K562 (cell line): ENCODE data around the gene MORF4L1. TPM values are rescaled to one million over a fixed set of nuclear protein-coding genes. Genes with fewer than 3 reads are reported as not detected.
A peak's percentile ranks its signal among the peaks of the same experiment; 100 is the strongest.
"Not testable (repeated sequence)": the region's sequence is repeated elsewhere in the genome, so short reads cannot be mapped to it uniquely, and the experiment has no call there.

Experiments
- ATAC-seq: fragments of 200-7000 bp; cut with Tn5 transposase; 3 replicates; pipeline ENCODE4 v1.9.1; 2020; ENCODE audit warnings: moderate library complexity
- BruUV-seq: library from RNA; stranded (reverse); fragments of 400-500 nt; replicated peaks from 2 replicates; lab custom pipeline; 2021; lab: Mats Ljungman, UMichigan
- CTCF ChIA-PET: fragments of 300-600 bp; formaldehyde crosslinking; extraction: SDS; loops from one replicate; lab custom pipeline; 2021; ENCODE audit warnings: low intra/inter-chr PET ratio; lab: Yijun Ruan, JAX
- POLR2A ChIA-PET: fragments of 300-600, 350-650 bp; sonication (Branson Sonifier 250); formaldehyde crosslinking; extraction: SDS; loops from one replicate; lab custom pipeline; 2021; ENCODE audit warnings: antibody characterized with exemption, inconsistent platforms; lab: Yijun Ruan, JAX
- DNase-seq, 4 experiments: peaks; one replicate each; pipeline versions ENCODE4 v3.0.0 to v3.0.0-alpha.2; 2011 to 2018; ENCODE audit warnings: low spot score in 3 of 4, mixed read lengths in 3 of 4; ENCODE audit errors: extremely low read depth in 1 of 4
- FAIRE-seq: peaks from 2 replicates; lab custom pipeline; 2011; peaks lifted over from hg19 to GRCh38; lab: Jason Lieb, UNC
- H2AFZ ChIP-seq: 2 replicates; pipeline ENCODE4 v1.6.0; 2011; ENCODE audit warnings: low read depth, low read length, control low read depth, inconsistent platforms
- H3K27ac ChIP-seq: fragments of 200-600 bp; 3 replicates; pipeline ENCODE4 v1.8.0; 2011; ENCODE audit warnings: low read depth, mild to moderate bottlenecking, control low read depth, inconsistent platforms, low read length, moderate library complexity, mixed read lengths; ENCODE audit errors: extremely low read depth
- H3K27me3 ChIP-seq, 2 experiments: fragments of 300-600 bp in 1 of 2; 2 replicates in 1 of 2; 3 replicates in 1 of 2; pipeline versions ENCODE4 v1.6.0 to v1.8.0; 2011; ENCODE audit warnings: inconsistent platforms in 2 of 2, low read length in 2 of 2, mild to moderate bottlenecking in 1 of 2, mixed read lengths in 1 of 2, moderate library complexity in 1 of 2; ENCODE audit not compliant: control insufficient read depth in 2 of 2, insufficient read depth in 2 of 2
- H3K36me3 ChIP-seq: fragments of 300-600 bp; 3 replicates; pipeline ENCODE4 v1.8.0; 2011; ENCODE audit warnings: mild to moderate bottlenecking, low read length, inconsistent platforms; ENCODE audit not compliant: control insufficient read depth, insufficient read depth
- H3K4me1 ChIP-seq, 2 experiments: fragments of 200-600 bp in 1 of 2; replicated peaks in 1 of 2; 2 replicates in 1 of 2; 3 replicates in 1 of 2; pipeline versions ENCODE4 v1.5.1 to v1.8.0; 2011; ENCODE audit warnings: inconsistent platforms in 2 of 2, low read length in 2 of 2, mild to moderate bottlenecking in 1 of 2, mixed read lengths in 1 of 2, moderate library complexity in 1 of 2; ENCODE audit not compliant: control insufficient read depth in 2 of 2, insufficient read depth in 2 of 2
- H3K4me2 ChIP-seq: 2 replicates; pipeline ENCODE4 v1.6.1; 2011; ENCODE audit warnings: low read length, control low read depth, inconsistent platforms, mixed read lengths; ENCODE audit not compliant: insufficient read depth
- H3K4me3 ChIP-seq: fragments of 200-600 bp; sonication (generic), shearing (Covaris generic); 2 replicates; pipeline ENCODE4 v1.5.1; 2016; ENCODE audit warnings: control low read depth, inconsistent platforms
- H3K79me2 ChIP-seq: fragments of 200-600 bp; 3 replicates; pipeline ENCODE4 v1.8.0; 2011; ENCODE audit warnings: low read length, inconsistent platforms; ENCODE audit not compliant: control insufficient read depth, insufficient read depth
- H3K9ac ChIP-seq, 2 experiments: 2 replicates each; pipeline versions ENCODE4 v1.6.0 to v1.6.1; 2011; ENCODE audit warnings: low read depth in 2 of 2, low read length in 2 of 2, control low read depth in 1 of 2, inconsistent platforms in 1 of 2, mild to moderate bottlenecking in 1 of 2, mixed read lengths in 1 of 2; ENCODE audit not compliant: insufficient read depth in 1 of 2
- H3K9me1 ChIP-seq: one replicate; pipeline ENCODE4 v1.6.0; 2011; ENCODE audit warnings: inconsistent platforms, mild to moderate bottlenecking, low read length, moderate library complexity; ENCODE audit not compliant: control insufficient read depth, insufficient read depth
- H3K9me3 ChIP-seq: replicated peaks from 2 replicates; pipeline ENCODE4 v1.5.1; 2011; ENCODE audit warnings: low read depth, low read length, inconsistent platforms; ENCODE audit not compliant: control insufficient read depth, insufficient read depth
- H4K20me1 ChIP-seq: replicated peaks from 2 replicates; pipeline ENCODE4 v1.6.1; 2011; ENCODE audit warnings: low read length, inconsistent platforms, mixed read lengths; ENCODE audit not compliant: control insufficient read depth, insufficient read depth
- NFYB ChIP-seq: IDR thresholded peaks from 2 replicates; pipeline ENCODE4 v1.6.1; 2011; ENCODE audit warnings: mild to moderate bottlenecking, moderate library complexity; ENCODE audit not compliant: insufficient read length; ENCODE audit errors: extremely low read depth
- ZNF695 ChIP-seq: fragments of 450-650 bp; formaldehyde crosslinking; IDR thresholded peaks from 2 replicates; pipeline ENCODE4 v1.4.0; 2020; ENCODE audit warnings: mild to moderate bottlenecking, moderate library complexity
- WGBS: fragments of 100-300 bp; shearing (Covaris generic); methylation state at CpG from one replicate; pipeline ENCODE4 v1.1.6; 2016; ENCODE audit warnings: low coverage, mixed read lengths; ENCODE audit not compliant: insufficient coverage; ENCODE audit errors: missing lambda C conversion rate; 5-methylcytosine and 5-hydroxymethylcytosine counted together
- in situ Hi-C: fragments of 300-500 bp; cut with MboI; formaldehyde crosslinking; loops from 4 replicates; pipeline ENCODE4 v1.15.0; 2018; ENCODE audit warnings: inconsistent platforms, mixed read lengths
- intact Hi-C: fragments of 100-400 bp; cut with micrococcal nuclease; formaldehyde crosslinking; loops from 2 replicates; pipeline ENCODE4 v1.14.2; 2022
- polyA plus RNA-seq, 8 experiments: library from polyadenylated mRNA; depleted of rRNA in 4 of 8; stranded (reverse) in 5 of 8; unstranded in 3 of 8; fragments of >200 nt; fragmentation: Nextera tagmentation in 2 of 8; fragmentation: Illumina TruSeq in 1 of 8; extraction: Ambion mirVana in 2 of 8; extraction: Trizol in 1 of 8; gene quantifications; 2 replicates each; pipeline versions ENCODE4 v1.2.1 to v1.2.3, GENCODE V29; 2011 to 2014; ENCODE audit warnings: inconsistent platforms in 1 of 8, missing spikeins in 1 of 8
- total RNA-seq, 7 experiments: library from RNA; depleted of rRNA in 6 of 7; stranded (reverse); fragments of >200 nt in 6 of 7; fragmentation: Illumina TruSeq in 2 of 7; extraction: Trizol in 2 of 7; gene quantifications; 2 replicates each; pipeline versions ENCODE4 v1.2.1 to v1.2.3, GENCODE V29; 2011 to 2021; ENCODE audit warnings: low replicate concordance in 1 of 7

Gene MORF4L1
- total and polyA plus RNA-seq, 9 of the 15 experiments (the other 6 are each of a cell fraction or from before 2014, with no cell fraction given) = 127 to 615 (median 281) TPM

DNA sequence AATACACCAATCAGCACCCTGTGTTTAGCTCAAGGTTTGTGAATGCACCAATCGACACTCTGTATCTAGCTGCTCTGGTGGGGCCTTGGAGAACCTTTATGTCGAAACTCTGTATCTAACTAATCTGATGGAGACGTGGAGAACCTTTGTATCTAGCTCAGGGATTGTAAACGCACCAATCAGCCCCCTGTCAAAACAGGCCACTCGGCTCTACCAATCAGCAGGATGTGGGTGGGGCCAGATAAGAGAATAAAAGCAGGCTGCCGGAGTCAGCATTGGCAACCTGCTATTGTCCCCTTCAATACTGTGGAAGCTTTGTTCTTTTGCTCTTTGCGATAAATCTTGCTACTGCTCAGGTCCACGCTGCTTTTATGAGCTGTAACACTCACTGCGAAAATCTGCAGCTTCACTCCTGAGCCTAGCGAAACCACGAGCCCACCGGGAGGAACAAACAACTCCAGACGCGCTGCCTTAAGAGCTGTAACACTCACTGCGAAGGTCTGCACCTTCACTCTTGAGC, 25.2 kb upstream of the MORF4L1 start:
- H3K4me1 ChIP-seq, ATAC-seq, H3K4me2 ChIP-seq, intact Hi-C loops, H4K20me1 ChIP-seq, BruUV-seq, H3K79me2 ChIP-seq, H3K9ac ChIP-seq, in situ Hi-C loops, H3K4me3 ChIP-seq, CTCF ChIA-PET, DNase-seq, H3K9me1 ChIP-seq, H3K27ac ChIP-seq, FAIRE-seq, H3K9me3 ChIP-seq, H3K36me3 ChIP-seq, H3K27me3 ChIP-seq: not testable (repeated sequence)
- peak; percentile 10 for TF ChIP-seq NFYB
- 46% methylated on average over 13 of the region's 15 CpGs for WGBS
- POLR2A ChIA-PET = interaction anchor here (1.1 to 1.8 kb wide), 2 partner anchors 8 to 29 kb away, joined by 4 to 5 read pairs; no protein-coding TSS in a partner anchor
- peak overlapping the region; percentile 62; the same call in 1 of the 2 replicates for H2AFZ ChIP-seq

DNA sequence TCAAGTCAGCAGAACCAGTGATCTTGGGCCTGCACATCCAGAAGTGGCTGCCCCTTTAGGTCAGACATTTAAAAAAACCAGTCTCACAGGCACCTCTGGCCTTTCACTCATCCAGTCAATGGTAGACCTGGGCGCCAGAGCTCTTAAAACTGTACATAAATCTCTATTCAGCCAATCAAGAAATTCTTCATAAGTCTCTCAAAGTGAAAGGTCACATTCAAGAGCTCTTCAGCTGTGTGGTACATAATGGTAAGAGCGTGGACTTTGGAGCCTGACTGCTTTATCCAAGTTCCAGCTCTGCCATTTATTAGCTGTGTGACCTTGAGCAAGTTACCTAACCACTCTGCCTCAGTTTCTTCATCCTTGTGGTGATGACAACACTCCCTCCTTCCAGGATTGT, 22.3 kb upstream of the MORF4L1 start:
- WGBS = 23% methylated on average over 2 of the region's 2 CpGs
- POLR2A ChIA-PET = interaction anchor here (0.8 kb wide), 1 partner anchor 12 kb away, joined by 3 read pairs; no protein-coding TSS in a partner anchor

More for the DNA sequence above, 22.3 kb upstream of the MORF4L1 start:
- Histone ChIP-seq H3K4me2 (no peak overlapping the region), H3K4me3 (no peak overlapping the region), H3K9me1 (no peaks in the 10 kb centered on the region), H3K79me2 (no peaks in the 10 kb centered on the region), H3K9me3 (no peaks in the 10 kb centered on the region), H3K27ac (no peak overlapping the region), H3K36me3 (no peaks in the 10 kb centered on the region), H4K20me1 (no peaks in the 10 kb centered on the region), H3K9ac (no peak overlapping the region), H3K27me3 (no peaks in the 10 kb centered on the region; a peak in 1 of 5 replicates), H3K4me1 (no peaks in the 10 kb centered on the region), H2AFZ (no peak overlapping the region)
- intact Hi-C loops (no loop called here), in situ Hi-C loops (no loop called here)
- no peak for TF ChIP-seq ZNF695 (CRISPR knock-in tag)
- CTCF ChIA-PET = no interaction called here
- ATAC-seq = no peak
- no peak for DNase-seq
- BruUV-seq = no TSS peak
- no peak for FAIRE-seq
